GM23248 (cell line): Measurements from ENCODE around the gene DENND2A. TPM values are rescaled to one million over a fixed set of nuclear protein-coding genes. Genes with fewer than 3 reads are reported as not detected.

Source experiments
- DNase-seq: peaks from one replicate; pipeline ENCODE4 v3.0.0-alpha.2; 2015
- H2AFZ ChIP-seq: fragments of 200-600 bp; sonication (generic); 2 replicates; pipeline ENCODE4 v1.6.1; 2016; ENCODE audit warnings: antibody characterized with exemption
- H3F3A ChIP-seq: fragments of 200-600 bp; sonication (generic); 2 replicates; pipeline ENCODE4 v1.6.1; 2016; ENCODE audit warnings: mild to moderate bottlenecking, antibody characterized with exemption, mixed run types; ENCODE audit not compliant: insufficient read depth
- H3K27ac ChIP-seq: fragments of 200-600 bp; sonication (generic); 2 replicates; pipeline ENCODE4 v1.5.1; 2016; ENCODE audit warnings: mild to moderate bottlenecking
- H3K27me3 ChIP-seq: fragments of 200-600 bp; sonication (generic); replicated peaks from 2 replicates; pipeline ENCODE4 v1.6.1; 2016; ENCODE audit warnings: mild to moderate bottlenecking; ENCODE audit not compliant: insufficient read depth
- H3K36me3 ChIP-seq: fragments of 200-600 bp; sonication (generic); 2 replicates; pipeline ENCODE4 v1.6.1; 2016; ENCODE audit warnings: low read depth, mild to moderate bottlenecking
- H3K4me1 ChIP-seq: fragments of 200-600 bp; sonication (generic); 2 replicates; pipeline ENCODE4 v1.6.1; 2016; ENCODE audit warnings: mild to moderate bottlenecking; ENCODE audit not compliant: insufficient read depth
- H3K4me2 ChIP-seq: fragments of 200-600 bp; sonication (generic); one replicate; pipeline ENCODE4 v1.6.1; 2016; ENCODE audit warnings: mild to moderate bottlenecking; ENCODE audit not compliant: unreplicated experiment
- H3K4me3 ChIP-seq: fragments of 200-600 bp; sonication (generic); 2 replicates; pipeline ENCODE4 v1.5.1; 2016; ENCODE audit warnings: mild to moderate bottlenecking
- H3K79me2 ChIP-seq: fragments of 200-600 bp; sonication (generic); 2 replicates; pipeline ENCODE4 v1.6.1; 2016; ENCODE audit warnings: mild to moderate bottlenecking; ENCODE audit not compliant: insufficient read depth
- H3K9ac ChIP-seq: fragments of 200-600 bp; sonication (generic); 2 replicates; pipeline ENCODE4 v1.6.1; 2016; ENCODE audit warnings: mild to moderate bottlenecking
- H3K9me2 ChIP-seq: fragments of 200-600 bp; sonication (generic); 2 replicates; pipeline ENCODE4 v1.6.1; 2016; ENCODE audit warnings: mixed run types, mild to moderate bottlenecking, moderate library complexity; ENCODE audit not compliant: insufficient read depth
- H3K9me3 ChIP-seq: fragments of 200-600 bp; sonication (generic); one replicate; pipeline ENCODE4 v1.6.1; 2017; ENCODE audit warnings: low read depth
- H4K20me1 ChIP-seq: fragments of 200-600 bp; sonication (generic); 2 replicates; pipeline ENCODE4 v1.6.0; 2016; ENCODE audit not compliant: insufficient read depth
- EZH2 ChIP-seq: fragments of 200-600 bp; sonication (generic); IDR thresholded peaks from 2 replicates; pipeline ENCODE4 v1.6.1; 2018; ENCODE audit warnings: antibody characterized with exemption, mild to moderate bottlenecking; ENCODE audit not compliant: insufficient read depth, poor library complexity, severe bottlenecking
- EZH2phosphoT487 ChIP-seq: fragments of 200-600 bp; sonication (generic); IDR thresholded peaks from 2 replicates; pipeline ENCODE4 v1.6.1; 2018; ENCODE audit warnings: antibody characterized with exemption, moderate library complexity, mild to moderate bottlenecking, low read depth; ENCODE audit not compliant: insufficient read depth
- WGBS, 2 experiments: methylation state at CpG; one replicate each; pipeline ENCODE4 v1.1.6; 2015 to 2017; ENCODE audit warnings: low lambda C conversion rate in 2 of 2, low coverage in 1 of 2; ENCODE audit errors: missing lambda C conversion rate in 2 of 2; 5-methylcytosine and 5-hydroxymethylcytosine counted together
- in situ Hi-C: fragments of 300-500 bp; cut with MboI; formaldehyde crosslinking; loops from 2 replicates; pipeline ENCODE4 v1.15.0; 2020
- polyA plus RNA-seq: library from polyadenylated mRNA; unstranded; fragments of >200 nt; fragmentation: Nextera tagmentation; extraction: Ambion mirVana; gene quantifications from 2 replicates; pipeline ENCODE4 v1.2.1, GENCODE V29; 2016
- small RNA-seq: library from RNA; depleted of rRNA; stranded (forward); fragments of <200 nt; gene quantifications from one replicate; pipeline ENCODE3, GENCODE V24; 2014; ENCODE audit warnings: low read depth, low replicate concordance
- total RNA-seq: library from RNA; depleted of rRNA; stranded (reverse); fragments of >200 nt; shearing (Covaris generic); gene quantifications from 2 replicates; pipeline ENCODE4 v1.2.3, GENCODE V29; 2014; rRNA removed

The DENND2A gene
- total and polyA plus RNA-seq, 2 experiments from 2014 or later = 0.78 to 2.2 TPM

DNA sequence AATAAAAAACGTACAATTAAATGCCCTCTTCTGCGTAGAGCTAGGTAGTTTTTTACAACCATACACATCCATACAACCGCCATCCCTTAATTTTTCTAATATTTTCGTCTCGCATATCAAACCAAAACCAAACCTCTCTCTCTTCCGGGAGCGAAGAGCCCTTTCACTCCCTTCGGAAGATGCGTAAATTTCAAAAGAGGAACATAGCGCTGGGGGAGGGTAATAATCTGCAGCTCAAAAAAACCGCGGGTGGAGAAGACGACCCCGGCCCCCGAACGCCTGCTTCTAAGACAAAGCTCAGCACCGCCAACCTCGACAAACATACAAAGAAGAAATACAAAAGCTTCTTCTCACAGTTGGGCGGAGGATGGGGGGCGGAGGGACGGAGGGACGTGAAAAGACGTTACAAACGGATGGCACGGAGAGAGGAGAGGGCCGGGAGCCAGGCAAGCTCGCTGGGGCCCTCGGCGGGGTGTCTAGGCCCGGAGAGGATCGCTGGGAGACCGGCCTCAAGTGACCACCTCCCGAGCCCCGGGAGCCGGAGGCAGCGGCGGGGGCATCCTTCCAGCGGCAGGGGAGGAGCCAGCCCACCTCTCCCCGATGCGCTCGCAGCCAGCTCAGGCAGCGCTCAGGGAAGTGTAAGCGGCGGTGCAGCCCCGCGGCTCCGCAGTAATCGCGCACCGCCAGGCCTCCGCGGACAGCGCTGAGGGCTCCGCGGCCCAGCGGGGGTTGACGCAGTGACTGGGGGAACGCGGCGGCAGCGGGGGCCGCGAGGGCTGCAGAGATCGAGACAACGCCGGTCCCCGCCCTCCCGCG, 162.2 kb downstream of the DENND2A start:
- H3K4me1 ChIP-seq = peaks cover 9% of the 10 kb centered on the region; the same call in 1 of the 2 replicates
- H3K4me3 ChIP-seq = peak overlapping the region; percentile 94
- DNase-seq = peak; percentile 74
- no peaks in the 10 kb centered on the region for H3K9me2 ChIP-seq
- no peaks in the 10 kb centered on the region for H3K27me3 ChIP-seq
- peaks cover 52% of the 10 kb centered on the region for H3K79me2 ChIP-seq
- peak overlapping the region; percentile 90 for H3K4me2 ChIP-seq
- H4K20me1 ChIP-seq = peaks cover 14% of the 10 kb centered on the region; the same call in 1 of the 2 replicates
- H3K36me3 ChIP-seq = no peaks in the 10 kb centered on the region
- H3K9me3 ChIP-seq = no peaks in the 10 kb centered on the region
- peak overlapping the region; percentile 97 for H3K9ac ChIP-seq
- peak overlapping the region; percentile 89 for H2AFZ ChIP-seq
- 2 to 3% methylated on average over 29 to 62 of the region's 69 CpGs for WGBS, 2 experiments
- H3K27ac ChIP-seq = peak overlapping the region; percentile 75
- no peak for TF ChIP-seq EZH2phosphoT487
- no peak for TF ChIP-seq EZH2
- in situ Hi-C loops = no loop called here
- 0 out of 2 replicates have a peak, but pooled peaks cover 6% of the 10 kb centered on the region for H3F3A ChIP-seq

GRCh38 chr7:140476698-140477261, 163.8 kb downstream of the DENND2A start:
- no peak overlapping the region for H3K27ac ChIP-seq
- 0 out of 2 replicates have a peak, but pooled peaks cover 6% of the 10 kb centered on the region for H3F3A ChIP-seq
- 71 to 72% methylated on average over 11 of the region's 11 CpGs for WGBS, 2 experiments
- no peaks in the 10 kb centered on the region for H3K27me3 ChIP-seq
- no peaks in the 10 kb centered on the region for H3K9me3 ChIP-seq
- no peak for DNase-seq
- peak overlapping the region; percentile 90 for H3K4me2 ChIP-seq
- in situ Hi-C loops = no loop called here
- H3K9ac ChIP-seq = peak overlapping the region; percentile 97; the same call in 1 of the 2 replicates
- H3K9me2 ChIP-seq = no peaks in the 10 kb centered on the region
- H3K4me3 ChIP-seq = peak overlapping the region; percentile 94
- H3K79me2 ChIP-seq = peaks cover 69% of the 10 kb centered on the region
- peaks cover 17% of the 10 kb centered on the region; the same call in 1 of the 2 replicates for H4K20me1 ChIP-seq
- H3K4me1 ChIP-seq = peaks cover 9% of the 10 kb centered on the region; the same call in 1 of the 2 replicates
- no peak for TF ChIP-seq EZH2phosphoT487
- no peak for TF ChIP-seq EZH2
- H2AFZ ChIP-seq = no peak overlapping the region
- H3K36me3 ChIP-seq = no peaks in the 10 kb centered on the region

DNA sequence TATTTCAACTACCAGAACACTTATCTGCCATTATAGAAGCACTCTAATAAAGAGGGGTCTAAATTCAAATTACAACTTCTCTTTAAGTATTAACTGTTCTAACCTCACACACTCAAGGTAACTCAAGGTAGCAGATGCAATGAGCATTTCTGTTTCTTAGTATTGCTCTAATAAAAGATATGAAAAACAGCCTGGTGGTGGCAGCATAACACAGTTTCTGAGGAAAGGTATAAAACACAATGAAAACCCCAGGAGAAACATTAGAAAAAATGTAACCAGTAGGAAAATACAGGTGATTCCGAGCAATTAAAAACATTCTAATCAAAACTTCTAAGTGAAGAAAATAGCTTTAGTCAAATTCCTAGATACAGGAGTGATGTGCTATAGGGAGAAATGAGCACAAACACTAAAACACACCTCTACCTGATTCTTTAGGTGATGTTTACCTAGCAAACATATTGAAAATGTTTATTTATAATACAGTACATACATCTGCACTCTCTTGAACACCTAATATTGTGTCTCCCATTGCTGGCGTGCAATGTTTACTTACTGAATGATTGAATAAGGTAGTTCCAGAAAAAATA, 164.8 kb downstream of the DENND2A start:
- H3K9me3 ChIP-seq = no peaks in the 10 kb centered on the region
- H3K36me3 ChIP-seq = no peaks in the 10 kb centered on the region
- no peak overlapping the region for H3K4me2 ChIP-seq
- H4K20me1 ChIP-seq = peaks cover 20% of the 10 kb centered on the region; the same call in 1 of the 2 replicates
- H3K27me3 ChIP-seq = no peaks in the 10 kb centered on the region
- peak; percentile 66 for DNase-seq
- H3K27ac ChIP-seq = no peak overlapping the region
- in situ Hi-C loops = no loop called here
- 46 to 48% methylated on average over 2 of the region's 2 CpGs for WGBS, 2 experiments
- TF ChIP-seq EZH2 (no peak), EZH2phosphoT487 (no peak)
- 0 out of 2 replicates have a peak, but pooled peaks cover 6% of the 10 kb centered on the region for H3F3A ChIP-seq
- no peaks in the 10 kb centered on the region for H3K9me2 ChIP-seq
- no peak overlapping the region for H3K9ac ChIP-seq
- no peak overlapping the region for H3K4me3 ChIP-seq
- H2AFZ ChIP-seq = no peak overlapping the region
- peaks cover 9% of the 10 kb centered on the region; the same call in 1 of the 2 replicates for H3K4me1 ChIP-seq
- peaks cover 78% of the 10 kb centered on the region for H3K79me2 ChIP-seq

Small RNA genes within 50 kb of the gene (small RNA-seq; reads per million reads assigned to genes)
- gene RF00019 (not detected), gene RN7SL771P (not detected)

Other genes with a start within 250 kb of the DENND2A start
- 61.7 and 64.5 TPM in 2 replicates for gene SLC37A3, start 242.3 kb downstream of the DENND2A start, total RNA-seq
- gene SLC37A3, start 242.3 kb downstream of the DENND2A start, polyA plus RNA-seq = 39.8 and 44.8 TPM in 2 replicates
- gene RAB19, start 236.8 kb downstream of the DENND2A start, total RNA-seq = not detected in 2 replicates
- gene RAB19, start 236.8 kb downstream of the DENND2A start, polyA plus RNA-seq = not detected in 2 replicates
- gene MKRN1, start 161.3 kb downstream of the DENND2A start, total RNA-seq = 68.8 and 72.7 TPM in 2 replicates
- gene MKRN1, start 161.3 kb downstream of the DENND2A start, polyA plus RNA-seq = 71.5 and 71.7 TPM in 2 replicates
- gene ADCK2, start 32.1 kb upstream of the DENND2A start, total RNA-seq = 27.1 and 29.0 TPM in 2 replicates
- gene ADCK2, start 32.1 kb upstream of the DENND2A start, polyA plus RNA-seq = 9.1 and 10.0 TPM in 2 replicates
- gene NDUFB2, start 55.9 kb upstream of the DENND2A start, total RNA-seq = 236 and 324 TPM in 2 replicates
- 411 and 432 TPM in 2 replicates for gene NDUFB2, start 55.9 kb upstream of the DENND2A start, polyA plus RNA-seq